Tongue (tissue), 2 donors: ENCODE data around the gene RAB1B. TPM values are rescaled to one million over a fixed set of nuclear protein-coding genes. Genes with fewer than 3 reads are reported as not detected.
"Not testable (repeated sequence)": the region's sequence is repeated elsewhere in the genome, so short reads cannot be mapped to it uniquely, and the experiment has no call there.

Experiments
- DNase-seq: peaks from one replicate; pipeline ENCODE4 v3.0.0-alpha.2; 2015
- total RNA-seq: library from RNA; depleted of rRNA; stranded (reverse); fragments of >200 nt; gene quantifications from one replicate; pipeline ENCODE4 v1.2.3, GENCODE V29; 2014

RAB1B gene
- total RNA-seq, 1 donor from 2014 or later = 62.2 TPM

DNA sequence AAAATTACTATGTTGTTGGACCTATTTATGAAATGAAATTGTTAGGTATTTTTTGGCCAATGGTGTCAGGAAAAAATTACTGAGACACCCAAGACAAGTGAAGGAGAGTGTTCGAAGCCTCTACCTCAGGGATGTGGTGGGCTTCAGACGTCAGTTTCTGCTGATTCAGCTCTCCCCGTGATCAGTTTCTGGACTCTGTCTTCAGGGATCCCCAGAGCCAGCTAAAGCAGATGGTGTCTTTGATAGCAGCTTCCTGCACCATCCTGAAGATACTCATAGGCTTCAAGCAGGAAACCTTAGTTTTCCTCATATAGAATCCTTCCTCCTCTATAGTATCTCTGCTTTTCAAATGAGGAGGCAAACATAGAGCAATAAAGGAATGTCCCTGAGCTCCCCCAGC, 41.0 kb downstream of the RAB1B start:
- no peak for DNase-seq

DNA sequence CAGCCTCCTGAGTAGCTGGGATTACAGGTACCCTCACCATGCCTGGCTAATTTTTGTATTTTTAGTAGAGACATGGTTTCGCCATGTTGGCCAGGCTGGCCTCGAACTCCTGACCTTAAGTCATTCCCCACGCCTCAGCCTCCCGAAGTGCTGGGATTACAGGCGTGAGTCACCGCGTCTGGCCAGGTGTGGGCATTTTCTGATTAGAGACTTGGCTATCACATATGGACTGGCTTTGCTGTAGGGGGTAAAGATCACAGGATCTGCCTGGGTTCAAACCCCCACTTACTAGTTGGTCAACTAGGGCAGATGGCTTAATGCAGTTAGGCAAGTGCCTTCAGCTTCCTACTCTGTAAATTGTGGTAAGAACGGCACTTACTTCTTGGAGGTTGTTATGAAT, 41.9 kb downstream of the RAB1B start:
- DNase-seq = no peak

DNA sequence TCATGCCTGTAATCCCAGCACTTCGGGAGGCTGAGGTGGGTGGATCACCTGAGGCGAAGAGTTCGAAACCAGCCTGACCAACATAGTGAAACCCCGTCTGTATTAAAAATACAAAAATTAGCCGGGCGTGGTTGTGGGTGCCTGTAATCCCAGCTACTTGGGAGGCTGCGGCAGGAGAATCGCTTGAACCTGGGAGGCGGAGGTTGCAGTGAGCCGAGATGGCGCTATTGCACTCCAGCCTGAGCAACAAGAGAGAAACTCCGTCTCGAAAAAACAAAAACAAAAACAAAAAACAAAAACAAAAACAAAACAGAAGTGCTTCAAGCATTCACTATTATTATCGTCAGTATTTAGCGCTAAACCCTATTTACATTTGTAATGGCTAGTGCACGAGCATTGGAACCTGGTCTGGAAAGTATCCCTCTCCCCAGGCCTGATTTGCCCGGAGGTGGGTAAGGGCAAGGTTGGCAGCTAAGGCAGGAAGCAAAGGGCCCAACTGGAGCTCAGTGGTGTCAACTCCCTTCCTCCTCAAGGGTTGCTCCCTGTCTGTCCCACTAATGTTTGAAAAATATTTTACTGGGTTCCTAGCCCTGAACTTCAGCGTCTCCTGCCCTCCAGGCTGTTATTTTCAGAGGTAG, 42.5 kb downstream of the RAB1B start:
- not testable (repeated sequence) for DNase-seq

DNA sequence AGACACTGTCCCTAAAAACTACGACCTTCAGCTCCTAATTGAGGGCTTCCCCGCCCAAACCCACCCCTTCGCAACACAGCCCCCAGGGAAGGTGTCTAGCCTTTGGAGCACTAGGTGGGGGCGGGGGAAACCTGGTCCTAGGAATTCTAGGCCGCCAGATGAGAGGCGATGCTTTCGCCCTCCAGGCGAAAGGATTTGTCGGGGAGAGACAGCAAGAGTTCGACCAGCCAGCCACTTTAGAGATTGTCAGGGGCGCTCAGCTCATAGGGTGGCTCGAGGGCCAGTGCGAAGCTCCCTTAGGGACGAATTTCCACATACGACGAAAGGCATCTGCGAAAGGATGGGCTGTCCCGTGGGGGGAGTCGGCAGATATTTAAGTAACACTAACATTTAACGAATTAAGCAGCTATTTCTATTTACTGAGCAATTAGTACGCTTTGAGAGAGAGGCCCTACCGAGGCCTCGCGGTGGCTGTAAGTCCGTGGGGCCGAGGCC, 43.1 kb downstream of the RAB1B start:
- no peak for DNase-seq

DNA sequence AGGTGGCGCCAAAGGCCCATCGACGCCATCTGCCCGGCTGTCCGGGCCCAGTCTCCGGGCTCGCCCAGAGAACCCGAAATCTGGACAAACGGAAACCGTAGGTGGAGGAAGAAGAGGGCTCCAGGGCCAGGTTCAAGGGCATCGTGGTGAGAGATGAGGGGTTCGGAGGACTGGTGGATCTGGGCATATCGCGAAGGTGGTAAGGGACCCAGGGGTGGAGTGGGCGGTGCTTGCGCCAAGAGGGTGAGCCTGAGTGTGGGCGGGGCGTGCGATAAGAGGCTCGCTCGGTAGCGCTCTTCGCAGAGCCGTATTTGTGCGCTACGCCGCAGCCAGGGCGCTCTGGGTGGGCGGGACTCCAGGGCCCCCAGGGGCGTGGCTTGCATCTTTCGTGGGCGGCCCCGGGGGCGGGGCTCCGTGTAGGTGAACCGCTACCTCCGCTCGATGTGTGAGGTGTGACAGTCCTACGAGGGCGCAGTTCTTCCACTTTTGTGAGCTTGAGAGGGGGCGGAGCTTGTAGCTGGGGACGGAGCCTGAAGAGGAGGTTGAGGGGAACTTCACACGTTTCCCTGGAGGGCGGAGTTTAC, 43.6 kb downstream of the RAB1B start:
- peak; percentile 94 for DNase-seq

DNA sequence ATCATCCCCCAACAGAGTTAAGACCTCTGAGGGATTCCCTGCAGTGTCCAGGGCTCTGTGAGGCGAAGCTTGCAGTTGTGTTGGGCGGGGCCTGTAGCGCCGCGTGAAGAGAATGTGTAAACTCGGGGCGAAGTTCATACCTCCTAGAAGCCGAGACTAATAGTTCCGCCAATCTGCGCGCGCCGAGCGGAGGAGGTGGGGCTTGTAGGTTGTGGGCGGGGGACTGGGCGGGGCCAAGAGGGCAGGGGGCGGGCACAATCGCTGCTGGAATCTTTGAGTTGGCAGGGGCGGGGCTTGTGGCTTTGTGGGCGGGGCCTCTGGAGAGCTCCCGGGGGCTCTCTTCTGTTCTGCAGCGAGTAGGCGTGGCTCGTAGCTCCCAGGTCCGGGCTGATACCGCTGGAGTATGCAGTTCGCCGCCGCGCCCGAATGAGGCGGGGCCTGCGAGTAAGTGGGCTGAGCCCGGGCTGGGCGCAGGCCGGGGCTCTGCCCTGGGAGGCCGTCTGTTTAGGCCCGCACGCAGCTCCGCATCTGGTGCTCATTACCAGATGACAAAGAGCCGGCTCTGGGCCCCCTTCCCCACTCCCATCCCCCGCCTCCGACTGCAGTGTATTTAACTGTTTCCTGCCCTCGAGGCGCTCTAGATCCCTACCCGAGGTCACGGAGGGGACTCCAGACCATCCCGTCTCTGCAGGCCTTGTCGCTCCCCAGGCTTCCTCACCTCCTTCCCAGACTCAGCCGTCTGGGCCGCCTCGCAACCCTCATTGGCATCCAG, 44.3 kb downstream of the RAB1B start:
- DNase-seq = peak; percentile 98

DNA sequence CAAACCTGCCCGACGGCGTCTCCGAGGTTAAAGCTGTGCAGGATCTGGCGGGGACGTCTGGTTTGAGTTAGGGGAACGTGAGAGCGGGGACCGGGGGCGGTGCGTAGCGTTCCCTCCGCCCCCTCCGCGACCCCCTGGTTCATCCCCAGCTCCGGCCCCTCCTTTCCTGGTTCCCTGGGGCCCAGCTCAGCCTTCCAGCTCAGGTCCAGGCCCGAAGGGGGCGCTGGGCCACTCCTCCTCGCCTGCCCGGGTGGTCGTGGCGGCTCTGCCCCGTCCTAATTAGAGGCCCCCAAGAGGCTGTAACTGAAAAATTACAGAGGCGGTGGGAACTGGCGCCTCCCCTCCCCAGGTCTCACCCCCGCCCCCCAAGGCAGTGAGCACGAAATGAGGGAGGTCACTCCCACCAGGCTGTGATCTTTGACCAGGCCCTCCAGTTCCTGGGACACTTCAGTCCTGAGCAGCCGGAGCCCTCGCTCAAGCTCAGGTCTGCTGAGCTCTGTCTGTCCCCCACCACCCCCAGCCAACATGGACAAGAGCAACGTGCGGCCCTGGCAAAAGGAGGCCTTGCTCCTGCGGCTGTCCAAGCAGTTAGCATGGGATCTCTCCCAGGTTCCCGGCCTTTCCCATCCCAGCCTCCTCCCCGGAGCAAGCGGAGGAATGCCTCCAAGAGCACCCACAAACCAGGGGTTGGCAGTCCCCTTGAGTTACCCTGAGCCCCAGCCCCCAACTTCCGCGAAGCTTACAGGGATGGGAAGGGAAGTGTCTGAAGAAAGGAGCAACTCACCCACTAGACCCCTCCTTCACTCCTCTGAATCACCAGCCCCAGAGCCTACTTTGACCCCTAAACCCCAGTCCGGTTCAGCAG, 45.1 kb downstream of the RAB1B start:
- DNase-seq = peak; percentile 86

DNA sequence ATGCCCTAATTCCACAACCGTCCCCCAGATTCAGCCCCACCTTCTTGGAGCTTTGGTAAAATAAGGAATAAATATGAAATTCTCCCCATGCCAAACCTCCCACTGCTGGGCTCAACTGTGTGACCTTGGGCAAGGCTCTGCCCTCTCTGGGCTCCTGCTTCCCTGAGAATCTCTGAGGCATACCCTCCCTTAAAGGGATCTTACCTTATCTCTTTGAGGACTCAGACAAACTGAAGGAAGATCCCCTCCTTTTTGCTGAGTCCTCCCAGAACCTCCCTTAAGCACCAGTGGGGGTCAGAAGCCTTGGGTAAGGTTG, 45.7 kb downstream of the RAB1B start:
- no peak for DNase-seq

DNA sequence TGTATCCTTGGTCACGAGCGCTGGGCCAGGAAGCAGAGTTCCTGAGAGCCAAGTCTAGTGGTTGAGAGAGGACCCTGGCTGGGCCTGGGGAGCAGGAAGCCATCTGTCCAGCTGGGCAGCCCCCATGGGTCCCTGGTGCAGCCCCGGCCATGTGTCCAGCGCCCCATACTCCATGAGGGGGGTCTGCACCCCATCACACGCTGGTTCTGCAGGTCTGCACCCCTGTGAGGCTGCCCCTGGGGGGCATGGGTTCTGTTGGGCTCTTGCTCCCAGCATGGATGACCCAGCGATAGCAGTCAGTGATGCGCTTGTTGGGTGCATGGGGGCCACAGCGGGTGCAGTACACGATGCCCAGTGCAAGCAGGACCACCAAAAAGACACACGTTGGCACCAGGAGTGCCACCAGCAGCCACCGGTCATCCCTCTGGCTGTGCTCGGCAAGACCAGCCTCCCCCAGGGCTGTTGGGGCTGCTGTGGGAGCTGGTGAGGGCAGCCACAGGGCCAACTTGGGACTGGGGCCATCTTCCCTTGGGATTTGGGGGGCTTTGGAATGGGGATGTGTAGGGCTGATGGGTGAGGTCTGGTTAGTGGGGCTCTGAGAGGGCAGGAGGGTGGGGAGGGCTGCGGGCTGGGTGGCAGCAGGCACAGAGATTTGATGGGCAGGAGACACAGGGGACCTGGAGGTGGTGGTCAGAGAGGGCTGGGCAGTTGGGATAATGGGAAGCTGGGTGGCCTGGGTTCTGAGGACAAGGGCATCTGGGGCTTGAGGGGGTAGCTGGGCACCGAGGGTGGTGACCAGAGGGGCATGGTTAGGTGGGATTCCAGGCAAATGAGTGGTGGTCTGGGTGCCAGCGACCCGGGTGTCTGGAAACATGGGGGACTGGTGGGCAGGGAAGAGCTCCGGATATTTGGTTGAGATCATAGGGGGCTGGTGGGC, 46.4 kb downstream of the RAB1B start:
- DNase-seq = no peak

DNA sequence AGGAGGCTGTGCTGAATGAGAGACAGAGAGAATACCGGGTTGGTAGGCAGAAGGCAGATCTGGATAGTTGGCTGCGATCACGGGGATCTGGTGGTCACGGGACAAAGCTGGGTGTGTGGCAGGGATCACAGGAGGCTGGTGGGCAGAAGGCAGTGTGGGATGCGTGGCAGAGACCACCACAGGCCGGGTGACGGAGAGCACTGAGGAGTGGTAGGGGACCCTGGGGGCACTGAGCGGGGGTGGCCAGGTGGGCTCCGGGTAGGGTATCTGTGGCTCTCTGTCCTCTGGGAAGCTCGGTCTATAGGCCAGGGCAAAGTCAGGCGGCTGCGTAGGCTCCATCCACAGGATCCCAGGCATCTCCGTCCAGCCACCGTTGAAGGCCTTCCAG, 47.1 kb downstream of the RAB1B start:
- no peak for DNase-seq

DNA sequence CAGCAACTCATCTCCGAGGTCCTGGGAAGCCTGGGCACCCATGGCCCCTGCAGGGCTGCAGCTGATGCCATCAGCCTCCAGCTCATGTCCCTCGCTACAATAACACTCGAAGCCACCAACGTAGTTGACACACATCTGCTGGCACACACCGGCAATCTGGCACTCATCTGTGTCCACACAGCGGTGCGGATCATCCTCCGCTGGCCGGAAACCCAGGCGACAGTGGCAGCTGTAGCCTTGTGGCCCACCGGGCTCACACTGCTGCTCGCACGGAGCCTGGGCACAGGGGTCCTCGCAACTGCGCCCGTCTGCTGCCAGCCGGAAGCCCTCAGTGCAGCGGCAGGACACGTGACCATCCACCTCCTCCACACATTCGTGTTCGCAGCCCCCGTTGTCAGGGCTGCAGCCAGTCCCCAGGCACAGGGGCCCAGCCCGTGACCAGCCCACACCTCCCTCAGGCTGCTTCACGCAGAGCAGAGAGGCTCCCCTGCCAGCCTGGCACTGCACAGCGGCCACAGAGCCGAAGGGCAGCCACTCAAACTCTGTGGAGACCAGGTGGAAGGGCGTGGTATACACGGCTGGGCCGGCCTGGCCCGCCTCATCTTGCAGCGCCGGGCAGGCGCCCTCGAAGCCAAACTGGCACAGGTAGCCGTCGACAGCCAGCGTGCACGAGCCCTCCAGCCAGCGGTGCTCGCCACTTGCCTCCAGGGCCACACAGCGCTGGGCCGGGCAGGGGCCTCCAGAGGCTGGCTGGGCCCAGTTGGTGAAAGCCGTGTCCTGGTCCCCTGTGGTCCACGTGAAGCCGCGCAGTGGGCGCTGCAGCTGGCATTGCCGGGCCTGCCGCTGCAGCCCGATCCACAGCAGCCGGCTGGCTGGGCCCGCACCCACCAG, 47.7 kb downstream of the RAB1B start:
- no peak for DNase-seq

DNA sequence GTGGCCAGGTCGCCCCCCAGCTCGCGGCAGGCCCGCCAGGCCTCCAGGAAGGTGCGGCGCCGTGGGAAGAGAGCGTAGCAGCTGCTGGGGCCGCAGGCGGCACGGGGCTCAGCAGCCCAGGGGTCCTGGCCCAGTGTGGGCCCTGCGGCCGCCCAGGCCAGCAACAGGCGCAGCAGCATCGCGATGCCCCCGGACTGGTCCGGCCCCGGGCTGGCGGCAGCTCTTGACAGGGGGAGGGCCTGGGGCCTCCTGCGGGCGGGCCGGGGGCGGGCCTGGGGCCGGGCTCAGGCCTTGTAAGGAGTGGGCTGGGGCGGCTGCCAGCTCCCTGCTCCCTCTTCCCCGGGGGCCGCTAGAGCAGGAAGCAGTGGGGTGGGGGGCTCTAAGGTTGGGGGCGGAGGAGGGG, 48.4 kb downstream of the RAB1B start, which contains the start of gene CD248:
TSS of gene CD248 (minus strand) at position 196 of the 403 bp plus-strand sequence. CDS start at position 179, 17 bp downstream.
- DNase-seq = peak; percentile 88

DNA sequence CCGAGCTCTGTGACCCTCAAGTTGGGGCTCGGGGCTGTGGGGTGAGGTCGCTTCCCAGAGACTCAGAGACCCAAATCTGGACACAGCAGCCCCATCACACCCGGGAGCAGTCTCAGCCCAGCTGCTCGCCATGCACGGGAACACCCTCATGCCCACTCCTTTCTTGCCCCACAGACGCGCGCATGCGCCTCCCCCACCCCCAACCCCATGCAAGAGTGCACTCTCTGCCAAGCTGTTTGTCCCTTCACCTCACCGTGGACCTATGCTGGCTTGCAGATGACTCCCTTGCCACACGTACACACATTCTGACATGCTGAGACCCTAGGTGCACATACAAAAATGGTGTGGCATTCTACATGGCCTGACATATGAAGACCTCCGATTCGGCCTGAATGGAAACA, 48.9 kb downstream of the RAB1B start:
- DNase-seq = peak; percentile 67

DNA sequence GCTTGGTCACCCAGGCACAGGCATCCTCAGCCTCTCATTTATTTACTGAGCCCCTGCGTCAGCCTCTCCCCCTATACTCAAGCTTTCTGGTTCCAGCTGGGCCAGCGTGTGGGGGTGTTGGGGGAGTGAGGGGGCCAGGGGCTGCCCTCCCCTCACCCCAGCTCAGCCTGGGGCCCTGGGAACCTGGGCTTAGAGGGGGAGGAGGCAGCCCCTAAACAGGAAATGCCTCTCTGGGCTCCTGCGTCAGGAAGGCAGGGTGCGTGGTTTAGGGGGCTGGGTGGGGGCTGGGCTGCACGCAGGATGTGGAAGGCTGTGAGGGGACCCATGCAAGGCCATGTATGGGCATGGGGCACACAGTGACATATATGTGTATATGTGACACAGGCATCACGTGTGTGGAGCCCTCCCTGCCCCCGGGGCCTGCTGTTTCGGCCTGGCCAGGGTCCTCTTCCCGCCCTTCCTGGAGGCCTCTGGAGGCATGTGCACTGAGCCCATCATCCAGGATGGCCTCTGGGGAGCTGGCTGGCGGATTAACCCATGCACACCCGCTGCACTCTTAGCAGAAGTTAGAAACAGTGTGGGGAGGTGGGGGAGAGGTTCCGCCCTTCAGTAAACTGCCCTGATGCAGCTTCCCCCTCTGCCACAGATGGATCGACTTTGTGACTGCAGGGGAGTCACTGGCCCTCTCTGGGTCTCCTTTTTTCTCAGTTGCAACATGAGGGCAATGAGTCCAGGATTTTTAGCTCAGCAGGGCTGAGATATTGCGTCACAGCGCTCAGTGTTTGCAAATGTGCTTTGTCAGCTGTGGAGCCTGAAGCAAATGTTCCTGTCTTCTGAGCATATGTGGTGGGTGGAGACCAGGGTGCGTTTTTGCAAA, 49.5 kb downstream of the RAB1B start:
- DNase-seq = peak; percentile 63

DNA sequence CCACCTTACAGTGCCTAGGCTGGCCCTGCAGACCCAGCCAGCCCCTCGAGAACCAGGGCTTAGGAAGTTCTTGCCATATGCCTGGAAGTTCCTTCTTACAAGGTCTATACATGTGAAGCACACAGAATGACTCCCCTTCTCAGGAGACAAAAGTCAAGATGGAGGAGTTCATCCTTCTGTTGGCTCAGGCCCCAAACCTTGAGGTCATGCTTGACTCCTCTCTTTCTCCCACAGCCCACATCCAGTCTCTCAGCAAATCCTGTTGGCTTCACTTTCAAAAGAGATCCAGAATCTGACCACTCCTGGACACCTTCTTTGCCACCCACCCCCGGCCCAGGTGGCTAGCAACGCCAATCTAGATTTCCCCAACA, 50.1 kb downstream of the RAB1B start:
- DNase-seq = no peak

DNA sequence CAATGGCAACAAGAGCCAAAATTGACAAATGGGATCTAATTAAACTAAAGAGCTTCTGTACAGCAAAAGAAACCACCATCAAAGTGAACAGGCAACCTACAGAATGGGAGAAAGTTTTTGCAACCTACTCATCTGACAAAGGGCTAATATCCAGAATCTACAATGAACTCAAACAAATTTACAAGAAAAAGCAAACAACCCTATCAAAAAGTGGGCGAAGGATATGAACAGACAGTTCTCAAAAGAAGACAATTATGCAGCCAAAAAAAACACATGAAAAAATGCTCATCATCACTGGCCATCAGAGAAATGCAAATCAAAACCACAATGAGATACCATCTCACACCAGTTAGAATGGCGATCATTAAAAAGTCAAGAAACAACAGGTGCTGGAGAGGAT, 51.9 kb downstream of the RAB1B start:
- DNase-seq = not testable (repeated sequence)

DNA sequence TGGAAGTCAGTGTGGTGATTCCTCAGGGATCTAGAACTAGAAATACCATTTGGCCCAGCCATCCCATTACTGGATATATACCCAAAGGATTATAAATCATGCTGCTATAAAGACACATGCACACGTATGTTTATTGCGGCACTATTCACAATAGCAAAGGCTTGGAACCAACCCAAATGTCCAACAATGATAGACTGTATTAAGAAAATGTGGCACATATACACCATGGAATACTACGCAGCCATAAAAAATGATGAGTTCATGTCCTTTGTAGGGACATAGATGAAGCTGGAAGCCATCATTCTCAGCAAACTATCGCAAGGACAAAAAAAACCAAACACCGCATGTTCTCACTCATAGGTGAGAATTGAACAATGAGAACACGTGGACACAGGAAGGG, 52.3 kb downstream of the RAB1B start:
- not testable (repeated sequence) for DNase-seq

DNA sequence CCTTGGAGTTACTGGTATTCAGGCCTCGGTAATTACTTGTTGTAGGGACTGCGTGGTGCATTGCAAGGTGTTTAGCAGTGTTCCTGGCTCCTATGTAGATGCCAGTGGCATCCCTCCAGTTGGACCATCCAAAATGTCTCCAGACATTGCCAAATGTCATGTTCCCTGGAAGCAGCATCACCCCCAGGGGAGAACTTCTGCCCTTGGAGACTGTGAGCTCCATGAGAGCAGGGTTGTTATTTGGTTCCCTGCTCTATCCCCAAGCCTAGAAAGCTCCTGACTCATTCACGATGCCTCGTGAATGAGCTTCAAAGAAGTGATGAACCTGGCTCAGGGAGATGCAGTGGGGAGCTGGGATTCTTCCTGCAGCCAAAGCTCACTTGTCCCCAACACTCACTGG, 53.2 kb downstream of the RAB1B start:
- no peak for DNase-seq

DNA sequence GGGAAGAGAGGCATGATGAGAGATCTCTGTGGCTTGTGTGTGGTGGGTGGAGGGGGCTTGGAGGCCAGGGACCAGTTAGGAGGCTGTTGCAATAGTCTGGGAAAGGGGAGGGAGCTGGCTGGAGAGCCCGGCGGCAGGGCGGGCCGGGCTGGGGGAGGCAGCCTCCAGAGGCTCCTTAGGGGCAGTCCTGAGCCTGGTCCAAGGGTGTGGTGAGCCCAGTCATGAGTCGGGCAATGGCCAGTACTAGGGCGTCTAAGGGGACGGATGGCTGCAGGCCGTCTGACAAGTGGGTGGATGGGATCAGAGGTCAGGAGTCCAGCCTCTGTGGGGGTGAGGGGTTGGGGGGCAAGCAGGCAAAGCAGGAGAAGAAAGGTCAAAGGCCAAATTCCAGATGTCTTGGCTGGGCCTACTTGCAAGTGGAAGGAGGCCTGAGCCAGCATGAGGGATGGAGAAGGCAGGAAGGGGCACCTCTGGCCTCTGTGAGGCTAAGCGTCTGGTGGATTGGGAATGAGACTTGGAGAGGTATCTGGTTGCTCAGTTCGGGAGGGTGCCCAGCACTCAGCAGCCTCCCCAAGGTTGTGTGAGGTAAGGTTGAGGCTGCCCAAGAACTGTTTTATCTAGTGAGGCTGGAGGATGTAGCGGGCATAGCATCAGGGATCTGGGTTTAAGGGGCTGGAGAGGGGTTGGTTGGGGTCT, 54.4 kb downstream of the RAB1B start:
- no peak for DNase-seq
